ENCODE measurements around the gene PEAR1.

PEAR1 gene

GRCh38 chr1:156947818-156948525 lies 54.5 kb downstream of the PEAR1 start:
- H3K4me1 ChIP-seq (ENCODE audit: insufficient read depth, low read length): no peaks in the 10 kb centered on the region
- no peaks in the 10 kb centered on the region for H3K36me3 ChIP-seq (ENCODE audit: insufficient read depth, low read length)
- no peak overlapping the region for H3K4me3 ChIP-seq (ENCODE audit: low read depth in 1 of 2, low read length in 2 of 2)
- H3K79me2 ChIP-seq (ENCODE audit: insufficient read depth, low read length): no peaks in the 10 kb centered on the region
- DNase-seq (no peak), ATAC-seq (ENCODE audit: insufficient read depth, low read depth) (no peak)
- no peak overlapping the region for H3K27ac ChIP-seq (ENCODE audit: low read length)
- H3K27me3 ChIP-seq (ENCODE audit: insufficient read depth, low read length, poor library complexity): peaks cover 31% of the 10 kb centered on the region
- H2AFZ ChIP-seq (ENCODE audit: low read depth, low read length): no peak overlapping the region
- H3K4me2 ChIP-seq (ENCODE audit: insufficient read depth, low read length): no peak overlapping the region
- TF ChIP-seq CTCF (IDR thresholded peaks at IDR 0.05; ENCODE audit: borderline replicate concordance, extremely low read depth, low read length, poor library complexity, severe bottlenecking) (no peak), EZH2 (IDR thresholded peaks at IDR 0.05; ENCODE audit: borderline replicate concordance, low read depth, low read length, severe bottlenecking) (no peak)
- H4K20me1 ChIP-seq (ENCODE audit: insufficient read depth, low read length): no peaks in the 10 kb centered on the region
- H3K9ac ChIP-seq (ENCODE audit: low read depth, low read length): no peak overlapping the region
- no peaks in the 10 kb centered on the region for H3K9me3 ChIP-seq (ENCODE audit: insufficient read depth, low read length, severe bottlenecking)

GRCh38 chr1:156948708-156949107 lies 55.2 kb downstream of the PEAR1 start:
- H3K4me3 ChIP-seq (ENCODE audit: low read depth in 1 of 2, low read length in 2 of 2): no peak overlapping the region
- H4K20me1 ChIP-seq (ENCODE audit: insufficient read depth, low read length): no peaks in the 10 kb centered on the region
- ATAC-seq (ENCODE audit: insufficient read depth, low read depth): no peak
- no peak for DNase-seq
- H3K27ac ChIP-seq (ENCODE audit: low read length): no peak overlapping the region
- peaks cover 29% of the 10 kb centered on the region for H3K27me3 ChIP-seq (ENCODE audit: insufficient read depth, low read length, poor library complexity)
- TF ChIP-seq CTCF (IDR thresholded peaks at IDR 0.05; ENCODE audit: borderline replicate concordance, extremely low read depth, low read length, poor library complexity, severe bottlenecking) (peak; percentile 39), EZH2 (IDR thresholded peaks at IDR 0.05; ENCODE audit: borderline replicate concordance, low read depth, low read length, severe bottlenecking) (no peak)
- no peaks in the 10 kb centered on the region for H3K9me3 ChIP-seq (ENCODE audit: insufficient read depth, low read length, severe bottlenecking)
- H3K4me1 ChIP-seq (ENCODE audit: insufficient read depth, low read length): no peaks in the 10 kb centered on the region
- no peaks in the 10 kb centered on the region for H3K79me2 ChIP-seq (ENCODE audit: insufficient read depth, low read length)
- no peaks in the 10 kb centered on the region for H3K36me3 ChIP-seq (ENCODE audit: insufficient read depth, low read length)
- H2AFZ ChIP-seq (ENCODE audit: low read depth, low read length): no peak overlapping the region
- H3K4me2 ChIP-seq (ENCODE audit: insufficient read depth, low read length): no peak overlapping the region
- H3K9ac ChIP-seq (ENCODE audit: low read depth, low read length): no peak overlapping the region

- H3K4me3 ChIP-seq (ENCODE audit: low read depth in 1 of 2, low read length in 2 of 2): no peak overlapping the region
- DNase-seq: no peak
- no peak overlapping the region for H3K4me2 ChIP-seq (ENCODE audit: insufficient read depth, low read length)
- no peak overlapping the region for H2AFZ ChIP-seq (ENCODE audit: low read depth, low read length)
- no peaks in the 10 kb centered on the region for H4K20me1 ChIP-seq (ENCODE audit: insufficient read depth, low read length)
- no peaks in the 10 kb centered on the region for H3K79me2 ChIP-seq (ENCODE audit: insufficient read depth, low read length)
- H3K27ac ChIP-seq (ENCODE audit: low read length): no peak overlapping the region
- H3K9me3 ChIP-seq (ENCODE audit: insufficient read depth, low read length, severe bottlenecking): no peaks in the 10 kb centered on the region
- no peak for ATAC-seq (ENCODE audit: insufficient read depth, low read depth)
- no peaks in the 10 kb centered on the region for H3K4me1 ChIP-seq (ENCODE audit: insufficient read depth, low read length)
- no peak for TF ChIP-seq EZH2 (IDR thresholded peaks at IDR 0.05; ENCODE audit: borderline replicate concordance, low read depth, low read length, severe bottlenecking)
- no peak for TF ChIP-seq CTCF (IDR thresholded peaks at IDR 0.05; ENCODE audit: borderline replicate concordance, extremely low read depth, low read length, poor library complexity, severe bottlenecking)
- H3K27me3 ChIP-seq (ENCODE audit: insufficient read depth, low read length, poor library complexity): peaks cover 28% of the 10 kb centered on the region
- no peak overlapping the region for H3K9ac ChIP-seq (ENCODE audit: low read depth, low read length)
- H3K36me3 ChIP-seq (ENCODE audit: insufficient read depth, low read length): no peaks in the 10 kb centered on the region
Observed at GRCh38 chr1:156949127-156949526, 55.6 kb downstream of the PEAR1 start.
